Activated naive CD8-positive, alpha-beta T cell treated with anti-CD3 and anti-CD28 coated beads, Interleukin-2, amount 50 U/mL, for 16 hours (primary cell): ENCODE results near the gene MALL.
"Not testable (repeated sequence)": the region's sequence is repeated elsewhere in the genome, so short reads cannot be mapped to it uniquely, and the experiment has no call there.

Source experiments
- DNase-seq: peaks from one replicate; pipeline ENCODE4 v3.0.0-alpha.2; 2020; ENCODE audit warnings: low read depth, low spot score

MALL gene

DNA sequence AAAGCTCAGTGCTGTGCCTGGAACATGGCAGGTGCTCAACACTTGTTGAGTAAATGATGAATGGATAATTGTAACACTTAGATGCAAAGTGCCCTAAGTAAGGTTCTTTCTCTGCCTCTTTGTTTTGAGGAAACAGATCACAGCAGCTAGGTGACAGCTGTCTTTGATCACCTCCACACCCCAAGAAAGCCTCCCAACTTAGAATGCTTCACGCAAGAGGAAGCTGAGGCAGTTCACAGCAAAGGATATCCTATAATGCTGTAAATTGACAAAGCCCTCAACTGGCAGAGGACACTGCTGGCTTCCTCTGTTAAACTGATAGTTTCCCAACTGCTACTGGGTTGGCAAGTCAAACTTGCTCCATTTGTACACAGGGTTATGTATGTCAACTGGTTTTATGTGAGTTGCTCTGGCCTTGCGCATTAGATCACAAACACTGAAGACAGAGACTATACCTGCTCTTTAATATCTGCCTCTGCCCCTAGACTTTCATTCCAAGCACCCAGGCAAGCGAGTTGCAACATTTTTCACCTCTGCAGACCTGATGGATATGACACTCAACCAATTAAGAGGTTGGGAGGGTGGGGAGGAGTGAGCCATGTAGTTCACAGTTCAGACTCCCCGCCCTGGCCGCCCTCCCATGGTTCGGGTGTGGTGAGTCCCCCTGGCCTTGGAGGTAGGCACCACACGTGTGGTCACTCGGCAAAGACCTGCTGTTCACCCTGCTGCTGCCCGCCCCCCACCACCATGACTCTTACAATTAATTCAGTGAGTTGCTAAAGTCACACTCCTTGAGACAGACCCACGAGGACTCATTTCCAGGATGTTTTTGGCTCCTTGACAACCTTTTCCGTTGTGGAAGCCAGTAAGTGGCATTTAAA lies 4.8 kb upstream of the MALL start:
- no peak for DNase-seq

DNA sequence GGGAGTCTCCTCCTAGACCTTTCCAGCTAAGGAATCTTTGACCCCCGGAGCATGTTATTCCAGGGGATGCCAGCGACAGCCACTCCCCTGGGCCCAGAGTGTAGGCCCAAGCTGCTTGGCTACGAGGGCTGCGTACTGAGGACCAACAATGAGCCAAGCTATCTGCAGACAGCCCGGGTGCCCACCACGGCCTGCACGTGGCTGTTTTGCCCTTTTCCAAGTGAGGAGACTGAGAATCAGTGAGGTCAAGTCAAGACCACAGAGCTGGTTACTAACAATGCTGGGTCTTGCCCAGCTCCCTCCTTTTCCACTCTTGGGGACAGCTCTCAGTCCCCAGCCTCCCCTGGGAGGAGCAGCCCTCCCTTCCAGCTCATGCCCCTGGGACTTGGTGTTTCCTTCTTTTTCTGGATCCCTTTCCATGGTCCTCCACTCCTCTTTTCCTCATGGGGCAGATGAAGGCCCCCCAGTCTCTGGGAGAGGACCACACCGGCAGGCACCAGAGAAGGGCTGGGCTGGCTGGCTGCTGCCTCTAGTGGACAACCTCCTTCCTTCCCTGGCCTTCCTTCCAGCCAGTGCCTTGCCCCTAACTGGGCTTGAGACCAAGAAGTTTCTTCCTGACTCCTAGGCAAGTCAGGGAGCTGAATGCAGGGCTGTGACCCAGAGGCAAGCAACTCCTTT lies 550 bp upstream of the MALL start:
- DNase-seq = no peak

DNA sequence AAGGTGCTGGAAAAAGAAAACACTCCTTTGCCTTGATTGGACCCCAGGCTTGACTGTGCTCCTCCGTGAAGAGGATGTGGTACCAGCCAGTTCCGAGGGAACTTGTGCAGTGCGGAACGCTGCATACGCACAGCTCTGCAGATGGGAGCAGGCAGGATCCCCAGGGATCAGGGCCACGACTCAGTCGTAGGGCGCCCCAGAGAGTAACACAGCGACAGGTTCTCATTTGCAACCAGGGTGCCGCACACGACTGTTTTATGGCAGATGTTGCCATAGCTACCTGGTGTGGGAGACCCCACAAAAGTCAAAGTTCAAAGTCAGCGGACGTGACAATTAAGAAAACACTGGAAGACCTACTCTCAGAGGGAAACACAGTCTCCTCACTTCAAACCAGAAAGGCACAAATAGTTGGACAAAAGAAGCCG lies 779 bp downstream of the MALL start:
- no peak for DNase-seq

DNA sequence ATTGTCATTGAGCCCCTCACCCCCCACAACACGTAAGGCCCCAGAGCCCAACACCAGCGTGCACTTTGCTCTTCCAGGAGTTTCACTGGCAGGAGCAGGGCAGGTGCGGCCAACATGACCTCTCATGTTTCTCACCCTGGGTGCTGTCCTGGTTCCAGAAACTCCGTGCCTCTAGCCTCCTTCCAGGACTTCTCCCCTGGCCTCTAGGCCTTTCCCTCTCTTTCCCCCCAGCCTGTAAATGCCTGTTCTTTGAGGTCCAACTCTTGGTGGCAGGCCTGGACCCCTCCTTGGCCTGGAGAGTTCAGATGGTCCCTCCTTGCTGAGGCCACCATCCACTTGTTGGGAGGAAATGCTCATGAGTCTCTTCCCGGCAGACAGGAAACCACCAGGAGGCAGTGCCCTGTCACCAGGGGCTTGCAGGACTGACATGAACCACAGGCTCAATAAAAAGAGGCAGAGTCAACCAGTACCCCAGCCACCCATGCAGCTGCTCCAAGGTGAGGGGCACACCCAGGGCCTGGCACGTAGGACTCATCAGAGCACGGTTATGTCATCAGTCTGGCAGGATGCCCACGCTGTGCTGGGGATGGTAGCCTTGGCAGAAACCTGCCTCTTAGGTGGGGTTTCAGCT lies 1.5 kb downstream of the MALL start:
- DNase-seq = no peak

DNA sequence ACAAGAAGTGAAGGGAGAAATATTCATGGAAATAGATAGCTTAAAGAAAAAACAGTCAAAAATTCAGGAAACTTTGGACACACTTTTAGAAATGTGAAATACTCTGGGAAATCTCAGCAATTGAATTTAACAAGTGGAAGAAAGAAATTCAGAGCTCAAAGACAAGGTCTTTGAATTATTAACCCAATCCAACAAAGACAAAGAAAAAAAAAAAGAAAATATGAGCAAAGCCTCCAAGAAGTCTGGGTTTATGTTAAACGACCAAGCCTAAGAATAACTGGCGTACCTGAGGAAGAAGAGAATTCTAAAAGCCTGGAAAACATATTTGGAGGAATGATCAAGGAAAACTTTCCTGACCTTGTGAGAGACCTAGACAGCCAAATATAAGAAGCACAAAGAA lies 7.3 kb downstream of the MALL start:
- not testable (repeated sequence) for DNase-seq

DNA sequence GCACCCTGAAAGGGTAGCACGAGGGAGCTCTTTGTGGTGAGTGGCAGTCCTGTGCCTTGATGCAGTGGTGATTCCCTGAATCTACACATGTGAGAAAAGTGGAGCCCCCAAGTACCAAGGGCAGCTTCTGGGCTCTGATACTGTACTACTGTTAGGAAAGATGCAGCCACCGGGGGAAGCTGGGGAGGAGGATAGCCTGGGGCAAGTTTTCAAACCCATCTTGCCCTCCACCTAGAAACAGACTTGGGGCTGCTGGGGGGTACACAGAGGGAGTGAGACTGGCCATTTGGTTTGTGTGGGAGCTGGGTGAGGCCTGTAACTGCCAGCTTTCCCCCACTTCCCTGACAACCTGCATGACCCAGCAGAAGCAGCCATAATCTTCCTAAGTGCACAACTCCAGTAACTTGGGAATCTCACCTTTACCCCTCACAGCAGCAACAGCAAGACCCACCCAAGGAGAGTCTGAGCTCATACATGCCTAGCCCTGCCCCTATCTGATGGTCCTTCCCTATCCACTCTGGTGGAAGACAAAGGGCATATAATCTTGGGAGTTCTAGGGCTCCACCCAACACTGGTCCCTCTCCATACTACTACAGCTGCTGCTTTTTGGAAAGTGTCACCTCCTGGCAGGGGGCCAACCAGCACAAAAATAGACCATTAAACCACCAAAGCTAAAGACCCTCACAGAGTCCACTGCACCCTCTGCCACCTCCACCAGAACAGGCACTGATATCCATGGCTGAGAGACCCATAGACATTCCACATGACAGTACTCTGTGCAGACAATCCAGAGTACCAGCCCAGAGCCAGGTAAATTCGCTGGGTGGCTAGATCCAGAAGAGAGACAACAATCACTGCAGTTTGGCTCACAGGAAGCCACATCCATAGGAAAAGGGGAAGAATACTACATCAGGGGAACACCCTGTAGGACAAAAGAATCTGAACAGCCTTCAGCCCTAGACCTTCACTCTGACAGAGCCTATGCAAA lies 8.2 kb downstream of the MALL start:
- DNase-seq = no peak

DNA sequence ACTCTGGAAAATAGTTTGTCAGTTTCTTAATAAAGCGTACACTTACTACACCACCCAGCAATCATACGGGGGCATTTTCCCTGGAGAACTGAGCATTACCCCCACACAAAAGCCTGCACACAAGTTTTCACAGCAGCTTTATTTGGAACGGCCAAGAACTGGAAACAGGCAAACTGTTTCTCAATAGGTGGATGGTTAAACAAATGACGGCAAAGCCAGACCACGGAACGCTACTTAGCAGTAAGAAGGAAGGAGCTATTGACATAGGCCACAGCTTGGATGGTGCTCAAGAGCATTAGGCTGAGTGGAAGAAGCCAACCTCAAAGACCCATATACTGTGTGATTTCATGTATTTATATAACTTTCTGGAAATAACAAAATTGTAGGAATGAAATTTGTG lies 9.0 kb downstream of the MALL start:
- DNase-seq = no peak

DNA sequence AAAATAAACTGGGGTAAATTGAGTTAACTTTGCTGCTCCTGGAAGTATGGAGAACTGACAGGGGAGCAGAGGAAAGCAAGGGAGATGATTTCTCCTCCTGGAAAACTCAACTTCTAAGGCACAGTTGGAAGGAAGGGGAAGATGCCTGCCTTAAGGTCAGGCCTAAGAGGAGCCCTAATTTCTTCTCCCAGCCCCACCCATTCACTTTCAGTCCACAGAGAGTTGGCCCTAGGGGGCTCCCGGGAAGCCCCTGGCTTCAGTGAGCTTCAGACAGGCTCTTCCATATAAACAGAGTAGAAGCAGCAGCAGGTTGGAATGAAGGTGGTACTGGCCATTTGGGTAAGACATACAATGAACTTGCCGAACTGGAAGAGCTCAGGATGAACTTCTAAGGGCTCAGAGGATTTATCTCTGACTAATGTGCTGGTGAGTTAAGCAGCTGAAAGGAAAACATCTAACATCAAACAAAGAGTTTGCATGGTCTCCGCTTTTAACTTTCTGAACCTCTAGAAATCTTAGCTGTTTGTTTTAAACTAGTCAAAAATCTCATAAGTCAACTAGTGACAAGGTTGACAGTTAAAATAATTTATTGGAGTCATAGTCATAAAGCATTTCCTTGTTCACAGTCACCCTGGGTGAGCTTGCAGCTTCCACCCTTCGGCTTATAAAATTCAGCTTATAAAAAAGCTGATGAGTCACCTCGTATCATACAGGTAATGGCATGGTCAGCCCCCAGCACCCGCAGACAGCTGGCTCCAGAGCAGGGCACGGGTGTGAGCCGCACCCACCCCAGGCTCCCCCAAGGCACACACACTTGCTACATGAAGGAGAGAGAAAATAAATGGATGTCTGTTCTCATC lies 9.8 kb downstream of the MALL start:
- DNase-seq = no peak

DNA sequence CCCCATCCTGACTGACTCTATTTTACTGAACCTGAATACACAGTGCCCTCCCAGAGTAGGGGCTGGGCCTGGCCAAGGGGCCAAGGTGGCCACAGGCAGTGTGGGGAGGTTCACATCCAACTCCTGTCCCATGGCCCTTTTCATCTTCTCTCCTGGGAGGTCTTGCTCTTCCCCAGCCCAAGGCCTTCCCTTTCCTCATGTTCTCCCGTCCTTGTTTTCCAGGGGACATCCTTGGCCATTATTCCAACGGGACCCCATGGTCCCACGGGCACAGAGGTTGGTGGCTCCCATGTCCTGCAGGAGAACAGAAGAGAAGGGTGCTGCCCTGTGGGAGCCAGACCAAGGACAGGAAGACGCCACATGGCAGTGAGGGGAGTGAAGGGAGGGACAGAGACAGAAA lies 10.4 kb downstream of the MALL start:
- no peak for DNase-seq

DNA sequence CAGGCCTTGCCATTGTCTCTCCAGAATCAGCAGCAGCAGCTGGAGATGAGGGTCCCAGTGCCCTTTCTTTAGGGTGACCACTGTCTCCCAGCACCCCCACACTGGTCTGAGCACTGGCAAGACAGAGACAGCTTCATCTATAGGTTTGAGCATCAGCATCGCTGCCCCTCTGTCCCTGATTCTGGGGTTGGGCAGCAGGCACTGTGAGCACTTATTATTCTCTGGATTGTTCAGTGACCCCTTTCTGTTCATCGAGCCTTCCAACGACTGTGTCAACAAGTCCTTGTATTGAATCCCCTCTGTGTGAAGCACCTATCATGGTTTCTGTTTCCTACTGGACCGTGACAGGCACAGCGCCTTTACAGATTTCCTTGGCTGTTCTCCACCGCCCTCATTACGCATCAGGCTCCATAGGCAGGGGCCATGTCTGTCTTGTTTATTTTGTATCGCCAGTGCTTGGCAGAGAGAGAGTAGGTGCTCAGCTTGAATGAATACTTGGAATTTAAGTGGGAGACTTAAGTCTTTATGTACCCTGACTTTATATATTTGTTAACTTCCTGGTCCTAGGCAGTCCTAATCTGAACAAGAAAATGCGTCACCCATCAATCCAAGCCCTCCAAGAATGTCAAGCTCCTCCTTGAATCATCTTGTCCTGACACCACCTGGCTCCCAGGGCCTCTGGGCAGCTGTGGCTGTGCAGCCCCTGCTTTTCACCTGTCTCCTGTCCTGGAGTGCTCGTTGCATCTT lies 11.4 kb downstream of the MALL start:
- no peak for DNase-seq

DNA sequence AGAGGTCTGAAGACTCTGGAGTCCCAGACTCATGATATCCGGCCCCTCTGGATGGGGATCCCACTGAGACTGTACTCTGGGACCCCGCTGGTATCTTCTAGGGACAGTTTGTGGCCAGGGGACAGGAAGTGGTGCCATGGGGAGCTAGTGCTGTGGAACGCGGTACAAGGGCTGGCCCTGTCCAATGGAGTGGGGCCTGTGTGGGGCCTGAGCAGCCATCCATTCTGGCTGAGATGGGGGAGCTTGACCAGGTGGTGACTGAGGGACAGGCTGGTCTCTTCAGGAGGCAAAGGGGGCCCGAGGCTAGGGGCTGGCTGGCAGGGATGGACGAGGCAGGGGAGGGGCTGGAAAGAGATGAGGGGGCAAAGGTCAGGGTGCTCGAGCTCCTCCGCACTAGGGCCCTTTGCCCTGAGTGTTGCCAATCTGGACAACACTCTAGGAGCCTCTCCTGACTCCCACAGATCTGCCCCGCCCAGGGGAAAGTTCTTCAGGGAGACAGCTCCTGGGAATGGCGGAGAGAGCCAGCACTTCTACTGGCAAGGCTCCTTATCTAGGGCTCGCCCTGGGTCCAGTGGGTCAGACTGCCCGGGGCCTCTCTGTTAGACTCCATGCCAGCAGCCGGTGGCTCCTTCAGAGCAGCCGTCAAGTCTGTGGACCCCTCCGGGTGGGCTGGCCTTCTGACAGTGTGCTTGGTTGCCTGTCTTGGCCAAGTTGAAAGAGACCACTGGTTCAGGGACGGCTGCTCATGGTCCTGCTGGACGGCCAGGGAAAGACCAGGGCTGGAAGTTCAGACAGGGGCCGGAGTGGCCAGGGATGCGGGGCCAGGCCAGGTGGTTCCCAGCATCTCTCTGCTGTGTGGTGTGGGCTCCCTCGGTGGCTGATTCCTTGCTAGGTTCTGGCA lies 12.3 kb downstream of the MALL start:
- no peak for DNase-seq

DNA sequence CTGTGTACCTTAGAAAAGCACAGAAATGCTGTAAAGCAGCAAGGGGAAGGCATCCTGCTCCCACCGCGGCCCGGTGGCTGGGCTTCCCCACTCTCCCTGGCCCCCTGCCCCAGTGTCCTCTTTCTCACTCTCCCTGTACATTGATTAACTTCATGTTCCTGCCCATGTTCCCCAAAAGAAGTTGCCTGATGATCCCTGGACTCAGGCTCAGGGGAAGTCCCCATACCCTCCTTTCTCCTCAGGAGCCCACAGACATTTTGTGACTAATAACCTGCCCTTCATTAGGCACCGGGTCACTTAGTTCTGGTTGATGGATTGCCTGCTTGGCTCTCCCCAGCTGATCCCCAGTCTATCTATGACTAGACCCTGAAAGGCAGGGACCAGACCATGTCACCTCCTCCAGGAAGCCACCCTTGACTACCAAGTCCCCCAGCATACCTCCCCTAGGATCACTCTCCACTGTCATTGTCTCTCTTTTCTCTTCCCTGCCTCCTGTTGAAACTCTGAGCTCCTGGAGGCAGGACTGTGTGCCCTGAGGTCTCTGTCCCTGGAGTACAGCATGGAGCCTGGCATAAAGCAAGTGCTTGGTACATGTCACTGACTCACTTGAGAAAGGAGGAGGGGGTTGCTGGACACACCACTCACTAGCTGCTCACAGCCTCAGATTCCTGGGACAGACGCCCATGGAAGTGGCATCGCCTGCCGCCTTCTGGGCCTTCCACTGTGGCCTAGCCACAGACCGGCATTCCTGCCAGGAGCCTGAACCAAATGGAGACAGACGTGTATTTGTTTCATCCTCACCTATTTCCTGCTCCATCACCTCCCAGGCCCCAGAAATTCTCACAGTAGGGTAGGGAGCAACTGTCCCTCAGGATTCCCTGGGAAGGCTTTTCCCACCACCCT lies 13.5 kb downstream of the MALL start:
- no peak for DNase-seq

DNA sequence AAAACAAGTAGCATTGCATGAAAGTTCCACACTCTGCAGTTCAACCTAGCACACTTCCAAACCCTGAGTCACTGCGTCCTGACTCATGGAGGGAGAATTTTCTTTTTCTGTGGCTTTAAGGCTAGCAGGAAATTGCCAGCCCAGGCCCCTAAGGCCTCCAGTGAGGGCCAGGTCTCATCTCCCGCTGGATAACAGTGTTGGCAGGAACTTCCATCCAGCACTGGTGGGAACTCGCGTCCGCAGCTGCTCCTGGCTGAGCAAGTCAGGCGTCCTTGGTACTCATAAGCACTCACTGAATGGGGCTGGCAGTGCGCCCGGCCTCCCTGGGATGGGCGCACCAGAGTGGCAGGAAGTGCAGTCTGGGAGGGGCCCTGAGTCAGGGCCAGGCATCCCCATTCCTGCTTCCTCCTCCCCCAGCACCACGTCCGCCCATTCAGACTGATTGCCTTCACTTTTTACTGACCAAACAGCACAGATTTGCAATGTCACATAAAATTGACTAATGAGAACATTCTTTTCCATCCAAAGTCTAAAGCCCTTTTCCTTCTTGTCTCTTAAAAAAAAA lies 14.3 kb downstream of the MALL start:
- no peak for DNase-seq

DNA sequence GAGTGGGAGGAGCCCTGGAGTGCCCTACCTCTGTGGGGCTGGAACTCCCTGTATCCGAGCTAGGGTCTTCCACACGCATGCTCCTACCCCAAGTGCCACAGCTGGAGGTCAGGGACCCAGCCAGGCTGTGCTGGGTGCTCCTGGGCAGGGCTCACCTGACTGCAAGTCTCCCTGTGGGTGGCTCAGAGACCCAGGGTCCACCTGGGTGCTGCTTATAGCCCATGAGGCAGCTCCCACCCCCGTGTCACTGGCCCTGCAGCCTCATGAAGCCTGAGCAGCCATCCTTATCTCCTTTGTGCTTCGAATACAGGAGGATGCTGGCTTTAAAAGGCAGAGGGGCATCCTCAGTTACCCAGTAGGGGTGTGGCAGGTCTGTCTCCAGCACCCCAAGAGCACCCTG lies 14.7 kb downstream of the MALL start:
- DNase-seq = not testable (repeated sequence)

DNA sequence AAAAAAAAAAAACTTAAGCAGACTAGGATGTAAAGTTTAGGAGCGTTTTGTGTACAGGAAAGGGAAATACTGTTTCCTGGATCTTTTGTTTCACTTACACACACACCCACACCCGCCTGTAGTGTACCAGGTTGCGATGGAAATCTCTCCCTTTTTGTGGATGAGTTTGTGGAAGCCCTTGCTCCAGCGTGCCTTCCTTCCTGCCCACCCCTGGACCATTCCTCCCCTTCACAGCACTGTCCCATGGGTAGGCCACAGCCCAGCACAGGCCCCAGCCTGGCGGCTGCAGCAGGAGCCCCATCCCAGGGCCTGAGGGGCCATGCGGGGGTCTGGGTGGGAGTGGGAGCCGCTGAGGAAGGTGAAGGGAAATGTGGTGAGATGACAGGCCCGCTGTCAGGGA lies 15.1 kb downstream of the MALL start:
- no peak for DNase-seq

DNA sequence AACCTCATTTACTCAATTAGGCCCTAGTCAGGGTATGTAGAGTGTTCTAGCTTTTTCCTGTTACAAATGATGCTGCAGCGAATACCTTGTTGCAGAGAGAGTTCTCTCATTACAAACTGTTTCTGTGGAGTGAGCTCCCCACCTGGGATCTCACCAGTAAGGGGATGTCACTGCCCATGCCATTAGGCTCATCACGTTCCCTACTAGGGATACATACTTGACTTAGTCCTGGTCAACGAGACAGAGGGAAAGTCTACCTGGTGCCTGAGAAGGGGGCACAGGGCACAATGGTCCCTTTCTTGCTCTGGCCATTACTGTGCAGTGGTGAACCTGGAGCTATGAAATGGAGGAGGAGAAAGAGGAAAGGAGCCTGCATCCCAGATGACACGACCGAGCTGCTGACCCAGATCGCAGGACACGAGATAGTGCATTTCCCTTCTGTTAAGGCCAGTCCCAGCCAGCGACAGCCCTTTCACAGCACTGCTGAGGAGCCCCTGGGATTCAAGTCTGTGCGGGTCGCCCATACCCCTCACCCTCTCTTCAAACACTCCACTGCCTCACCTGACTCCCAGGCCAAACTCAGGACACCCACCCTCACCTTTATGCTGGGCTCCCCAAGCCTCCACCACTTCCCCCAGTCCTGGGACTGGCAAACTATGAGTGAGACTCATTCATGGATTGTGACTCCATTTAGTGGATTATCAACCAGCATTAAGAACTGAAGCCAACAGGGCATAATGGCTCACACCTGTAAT lies 16.0 kb downstream of the MALL start:
- DNase-seq = no peak

DNA sequence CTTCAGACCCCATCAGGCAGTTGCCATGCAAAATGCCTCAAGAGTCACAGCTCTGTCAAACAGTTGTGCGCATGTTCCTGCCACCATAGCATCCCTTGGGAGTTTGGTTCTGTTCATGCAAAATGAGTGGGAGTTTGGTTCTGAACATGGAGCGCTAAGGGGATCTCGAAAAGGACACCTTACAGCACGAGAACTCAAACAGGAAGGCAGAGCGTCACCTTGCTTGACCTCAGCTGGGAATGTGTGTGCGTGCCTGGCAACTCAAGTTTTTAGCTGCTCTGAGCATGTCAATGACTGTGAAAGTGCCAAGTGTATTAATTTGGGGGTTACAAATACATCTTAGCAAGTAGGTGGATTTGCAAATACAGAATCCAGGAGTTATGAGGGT lies 16.6 kb downstream of the MALL start:
- DNase-seq = no peak
